HepG2 (cell line): ENCODE results near the gene SEBOX. TPM values are rescaled to one million over a fixed set of nuclear protein-coding genes. Genes with fewer than 3 reads are reported as not detected.

ENCODE experiments used
- GMEB1 ChIP-seq: sonication (generic); formaldehyde crosslinking; IDR thresholded peaks from 2 replicates; pipeline ENCODE4 v1.5.1; 2020; ENCODE audit warnings: missing genetic modification reagents, mild to moderate bottlenecking, borderline replicate concordance
- KLF12 ChIP-seq: sonication (generic); formaldehyde crosslinking; IDR thresholded peaks from 2 replicates; pipeline ENCODE4 v1.4.0; 2020; ENCODE audit warnings: missing genetic modification reagents, borderline replicate concordance
- NR2C2 ChIP-seq: sonication (generic); formaldehyde crosslinking; IDR thresholded peaks from 2 replicates; pipeline ENCODE4 v1.4.0; 2020; ENCODE audit warnings: missing genetic modification reagents, mild to moderate bottlenecking, moderate library complexity, borderline replicate concordance
- RNF2 ChIP-seq: fragments of 450-650 bp; conservative IDR thresholded peaks from 2 replicates; pipeline ENCODE4 v1.6.1; 2016; ENCODE audit warnings: low read depth
- SCMH1 ChIP-seq: sonication (generic); formaldehyde crosslinking; IDR thresholded peaks from 2 replicates; pipeline ENCODE4 v1.9.0; 2021; ENCODE audit warnings: missing genetic modification reagents, mild to moderate bottlenecking, borderline replicate concordance
- TERF1 ChIP-seq: sonication (generic); formaldehyde crosslinking; IDR thresholded peaks from 2 replicates; pipeline ENCODE4 v1.8.0; 2022; ENCODE audit warnings: mild to moderate bottlenecking, missing genetic modification reagents, moderate library complexity
- TMF1 ChIP-seq: sonication (generic); formaldehyde crosslinking; IDR thresholded peaks from 2 replicates; pipeline ENCODE4 v1.8.1; 2022; ENCODE audit warnings: low read depth, missing genetic modification reagents
- ZNF333 ChIP-seq: sonication (generic); formaldehyde crosslinking; IDR thresholded peaks from 2 replicates; pipeline ENCODE4 v1.4.0; 2020; ENCODE audit warnings: mild to moderate bottlenecking, missing genetic modification reagents, borderline replicate concordance
- ZNF446 ChIP-seq: sonication (generic); formaldehyde crosslinking; IDR thresholded peaks from 2 replicates; pipeline ENCODE4 v1.5.0; 2020; ENCODE audit warnings: mild to moderate bottlenecking, missing genetic modification reagents
- ZNF564 ChIP-seq: sonication (generic); formaldehyde crosslinking; IDR thresholded peaks from 2 replicates; pipeline ENCODE4 v1.8.1; 2023; ENCODE audit warnings: mild to moderate bottlenecking, missing genetic modification reagents
- ZNF724P ChIP-seq: sonication (generic); formaldehyde crosslinking; IDR thresholded peaks from 2 replicates; pipeline ENCODE4 v1.8.0; 2022; ENCODE audit warnings: missing genetic modification reagents, borderline replicate concordance
- polyA plus RNA-seq, 8 experiments: library from polyadenylated mRNA; depleted of rRNA in 3 of 8; stranded (reverse) in 7 of 8; unstranded in 1 of 8; fragments of >200 nt; fragmentation: Illumina TruSeq in 4 of 8; extraction: Trizol in 4 of 8; gene quantifications; 2 replicates each; pipeline versions ENCODE4 v1.2.1 to v1.2.3, GENCODE V29; 2011 to 2016; ENCODE audit warnings: low read depth in 4 of 8, missing spikeins in 1 of 8, mixed read lengths in 1 of 8; ENCODE audit not compliant: insufficient read depth in 1 of 8
- total RNA-seq, 5 experiments: library from RNA; depleted of rRNA; stranded (reverse); fragments of >200 nt; fragmentation: Illumina TruSeq; extraction: Trizol; gene quantifications; 2 replicates each; pipeline ENCODE4 v1.2.3, GENCODE V29; 2016; ENCODE audit warnings: low read depth in 1 of 5
- TF ChIP-seq, protein P1 (sequence below): sonication (generic); formaldehyde crosslinking; IDR thresholded peaks from 2 replicates; pipeline ENCODE4 v1.4.0; 2020; ENCODE audit warnings: missing genetic modification reagents
- TF ChIP-seq, protein P2 (sequence below): sonication (generic); formaldehyde crosslinking; IDR thresholded peaks from 2 replicates; pipeline ENCODE4 v1.4.0; 2020; ENCODE audit warnings: mild to moderate bottlenecking, missing genetic modification reagents, borderline replicate concordance
- TF ChIP-seq, protein P3 (sequence below): sonication (generic); formaldehyde crosslinking; IDR thresholded peaks from 2 replicates; pipeline ENCODE4 v1.5.0; 2020; ENCODE audit warnings: missing genetic modification reagents, mild to moderate bottlenecking, borderline replicate concordance

The SEBOX gene
- total and polyA plus RNA-seq, 2 of the 13 experiments (the other 11 are each of a cell fraction or from before 2014, with no cell fraction given) = not detected

DNA sequence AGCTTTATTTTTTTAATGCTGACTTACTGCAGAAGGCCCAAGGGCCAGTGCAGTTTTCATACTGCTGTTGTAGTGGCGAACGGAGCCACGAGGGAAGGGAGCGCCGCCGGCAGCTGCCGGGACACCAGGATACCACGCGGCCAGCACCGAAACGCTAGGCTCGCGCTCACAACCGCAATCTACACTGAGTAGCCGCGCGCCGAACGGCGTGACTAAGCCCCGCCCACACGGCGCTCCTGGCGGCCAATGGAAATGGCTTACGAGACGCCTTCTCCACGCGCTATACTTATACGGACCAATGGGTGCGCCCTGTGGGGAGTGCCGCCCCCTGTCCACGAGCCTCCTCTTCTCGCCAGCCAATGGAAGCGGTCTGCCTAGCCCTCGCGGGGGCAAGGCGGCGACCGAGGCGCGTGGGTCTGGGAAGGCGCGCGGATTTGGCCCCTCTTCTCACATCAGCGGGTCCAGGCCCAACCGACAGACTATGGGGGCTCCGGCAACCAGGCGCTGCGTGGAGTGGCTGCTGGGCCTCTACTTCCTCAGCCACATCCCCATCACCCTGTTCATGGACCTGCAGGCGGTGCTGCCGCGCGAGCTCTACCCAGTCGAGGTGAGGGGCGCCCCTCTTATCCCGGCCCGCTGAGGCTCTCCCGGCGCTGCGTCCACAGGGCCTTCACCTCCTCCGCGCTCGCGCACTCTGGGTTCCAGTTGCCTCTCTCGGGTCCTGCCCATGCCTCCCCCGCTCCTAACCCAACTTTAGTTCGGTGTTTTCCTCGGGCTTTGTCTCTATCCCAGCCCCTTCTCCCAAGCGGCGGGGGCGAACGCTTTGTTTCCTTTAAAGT, 46.0 kb downstream of the SEBOX start, which contains the start of gene TMEM97 (continued):
- TF ChIP-seq NR2C2 (CRISPR knock-in tag) = peak; percentile 37; the same call in 1 of the 2 replicates
- no peak for TF ChIP-seq ZNF724P (CRISPR knock-in tag)
- peak; percentile 82 for TF ChIP-seq TMF1 (CRISPR knock-in tag)
- peak; percentile 84 for TF ChIP-seq ZNF564 (CRISPR knock-in tag)
- peak; percentile 90 for TF ChIP-seq GMEB1 (CRISPR knock-in tag)
- TF ChIP-seq SCMH1 (CRISPR knock-in tag) = no peak
- TF ChIP-seq ZNF333 = no peak
- TF ChIP-seq, protein P1, sequence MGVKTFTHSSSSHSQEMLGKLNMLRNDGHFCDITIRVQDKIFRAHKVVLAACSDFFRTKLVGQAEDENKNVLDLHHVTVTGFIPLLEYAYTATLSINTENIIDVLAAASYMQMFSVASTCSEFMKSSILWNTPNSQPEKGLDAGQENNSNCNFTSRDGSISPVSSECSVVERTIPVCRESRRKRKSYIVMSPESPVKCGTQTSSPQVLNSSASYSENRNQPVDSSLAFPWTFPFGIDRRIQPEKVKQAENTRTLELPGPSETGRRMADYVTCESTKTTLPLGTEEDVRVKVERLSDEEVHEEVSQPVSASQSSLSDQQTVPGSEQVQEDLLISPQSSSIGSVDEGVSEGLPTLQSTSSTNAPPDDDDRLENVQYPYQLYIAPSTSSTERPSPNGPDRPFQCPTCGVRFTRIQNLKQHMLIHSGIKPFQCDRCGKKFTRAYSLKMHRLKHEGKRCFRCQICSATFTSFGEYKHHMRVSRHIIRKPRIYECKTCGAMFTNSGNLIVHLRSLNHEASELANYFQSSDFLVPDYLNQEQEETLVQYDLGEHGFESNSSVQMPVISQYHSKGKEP (CRISPR knock-in tag) = peak; percentile 29; the same call in 1 of the 2 replicates
- peak; percentile 22; the same call in 1 of the 2 replicates for TF ChIP-seq ZNF446 (CRISPR knock-in tag)
- peak; percentile 85 for TF ChIP-seq RNF2
- TF ChIP-seq, protein P2, sequence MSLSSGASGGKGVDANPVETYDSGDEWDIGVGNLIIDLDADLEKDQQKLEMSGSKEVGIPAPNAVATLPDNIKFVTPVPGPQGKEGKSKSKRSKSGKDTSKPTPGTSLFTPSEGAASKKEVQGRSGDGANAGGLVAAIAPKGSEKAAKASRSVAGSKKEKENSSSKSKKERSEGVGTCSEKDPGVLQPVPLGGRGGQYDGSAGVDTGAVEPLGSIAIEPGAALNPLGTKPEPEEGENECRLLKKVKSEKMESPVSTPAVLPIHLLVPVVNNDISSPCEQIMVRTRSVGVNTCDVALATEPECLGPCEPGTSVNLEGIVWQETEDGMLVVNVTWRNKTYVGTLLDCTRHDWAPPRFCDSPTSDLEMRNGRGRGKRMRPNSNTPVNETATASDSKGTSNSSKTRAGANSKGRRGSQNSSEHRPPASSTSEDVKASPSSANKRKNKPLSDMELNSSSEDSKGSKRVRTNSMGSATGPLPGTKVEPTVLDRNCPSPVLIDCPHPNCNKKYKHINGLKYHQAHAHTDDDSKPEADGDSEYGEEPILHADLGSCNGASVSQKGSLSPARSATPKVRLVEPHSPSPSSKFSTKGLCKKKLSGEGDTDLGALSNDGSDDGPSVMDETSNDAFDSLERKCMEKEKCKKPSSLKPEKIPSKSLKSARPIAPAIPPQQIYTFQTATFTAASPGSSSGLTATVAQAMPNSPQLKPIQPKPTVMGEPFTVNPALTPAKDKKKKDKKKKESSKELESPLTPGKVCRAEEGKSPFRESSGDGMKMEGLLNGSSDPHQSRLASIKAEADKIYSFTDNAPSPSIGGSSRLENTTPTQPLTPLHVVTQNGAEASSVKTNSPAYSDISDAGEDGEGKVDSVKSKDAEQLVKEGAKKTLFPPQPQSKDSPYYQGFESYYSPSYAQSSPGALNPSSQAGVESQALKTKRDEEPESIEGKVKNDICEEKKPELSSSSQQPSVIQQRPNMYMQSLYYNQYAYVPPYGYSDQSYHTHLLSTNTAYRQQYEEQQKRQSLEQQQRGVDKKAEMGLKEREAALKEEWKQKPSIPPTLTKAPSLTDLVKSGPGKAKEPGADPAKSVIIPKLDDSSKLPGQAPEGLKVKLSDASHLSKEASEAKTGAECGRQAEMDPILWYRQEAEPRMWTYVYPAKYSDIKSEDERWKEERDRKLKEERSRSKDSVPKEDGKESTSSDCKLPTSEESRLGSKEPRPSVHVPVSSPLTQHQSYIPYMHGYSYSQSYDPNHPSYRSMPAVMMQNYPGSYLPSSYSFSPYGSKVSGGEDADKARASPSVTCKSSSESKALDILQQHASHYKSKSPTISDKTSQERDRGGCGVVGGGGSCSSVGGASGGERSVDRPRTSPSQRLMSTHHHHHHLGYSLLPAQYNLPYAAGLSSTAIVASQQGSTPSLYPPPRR = 0 out of 2 replicates have a peak, but pooled peaks have one; percentile 28
- TF ChIP-seq KLF12 (CRISPR knock-in tag) = peak; percentile 38; the same call in 1 of the 2 replicates
- TF ChIP-seq, protein P3, sequence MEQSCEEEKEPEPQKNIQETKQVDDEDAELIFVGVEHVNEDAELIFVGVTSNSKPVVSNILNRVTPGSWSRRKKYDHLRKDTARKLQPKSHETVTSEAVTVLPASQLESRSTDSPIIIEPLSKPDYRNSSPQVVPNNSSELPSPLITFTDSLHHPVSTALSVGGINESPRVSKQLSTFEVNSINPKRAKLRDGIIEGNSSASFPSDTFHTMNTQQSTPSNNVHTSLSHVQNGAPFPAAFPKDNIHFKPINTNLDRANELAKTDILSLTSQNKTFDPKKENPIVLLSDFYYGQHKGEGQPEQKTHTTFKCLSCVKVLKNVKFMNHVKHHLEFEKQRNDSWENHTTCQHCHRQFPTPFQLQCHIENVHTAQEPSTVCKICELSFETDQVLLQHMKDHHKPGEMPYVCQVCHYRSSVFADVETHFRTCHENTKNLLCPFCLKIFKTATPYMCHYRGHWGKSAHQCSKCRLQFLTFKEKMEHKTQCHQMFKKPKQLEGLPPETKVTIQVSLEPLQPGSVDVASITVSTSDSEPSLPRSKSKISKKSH (CRISPR knock-in tag) = peak; percentile 51; the same call in 1 of the 2 replicates
- peak; percentile 78 for TF ChIP-seq TERF1 (CRISPR knock-in tag)
